Left renal pelvis (tissue), 4 donors: Measurements from ENCODE around the gene STK32C. TPM values are rescaled to one million over a fixed set of nuclear protein-coding genes. Genes with fewer than 3 reads are reported as not detected.
"Not testable (repeated sequence)": the region's sequence is repeated elsewhere in the genome, so short reads cannot be mapped to it uniquely, and the experiment has no call there.

Experiments
- DNase-seq, 4 donors: peaks; one replicate each; pipeline ENCODE4 v3.0.0-alpha.2; 2013; ENCODE audit warnings: low read depth in 4 of 4, low spot score in 3 of 4
- polyA plus RNA-seq, 4 donors: library from polyadenylated mRNA; unstranded; fragments of 120-200 nt; gene quantifications; one replicate each; pipeline ENCODE4 v1.2.1, GENCODE V29; 2013; ENCODE audit not compliant: insufficient read length in 4 of 4

STK32C gene
- polyA plus RNA-seq, 4 donors, result 6.5 to 15.1 (median 11.5) TPM

DNA sequence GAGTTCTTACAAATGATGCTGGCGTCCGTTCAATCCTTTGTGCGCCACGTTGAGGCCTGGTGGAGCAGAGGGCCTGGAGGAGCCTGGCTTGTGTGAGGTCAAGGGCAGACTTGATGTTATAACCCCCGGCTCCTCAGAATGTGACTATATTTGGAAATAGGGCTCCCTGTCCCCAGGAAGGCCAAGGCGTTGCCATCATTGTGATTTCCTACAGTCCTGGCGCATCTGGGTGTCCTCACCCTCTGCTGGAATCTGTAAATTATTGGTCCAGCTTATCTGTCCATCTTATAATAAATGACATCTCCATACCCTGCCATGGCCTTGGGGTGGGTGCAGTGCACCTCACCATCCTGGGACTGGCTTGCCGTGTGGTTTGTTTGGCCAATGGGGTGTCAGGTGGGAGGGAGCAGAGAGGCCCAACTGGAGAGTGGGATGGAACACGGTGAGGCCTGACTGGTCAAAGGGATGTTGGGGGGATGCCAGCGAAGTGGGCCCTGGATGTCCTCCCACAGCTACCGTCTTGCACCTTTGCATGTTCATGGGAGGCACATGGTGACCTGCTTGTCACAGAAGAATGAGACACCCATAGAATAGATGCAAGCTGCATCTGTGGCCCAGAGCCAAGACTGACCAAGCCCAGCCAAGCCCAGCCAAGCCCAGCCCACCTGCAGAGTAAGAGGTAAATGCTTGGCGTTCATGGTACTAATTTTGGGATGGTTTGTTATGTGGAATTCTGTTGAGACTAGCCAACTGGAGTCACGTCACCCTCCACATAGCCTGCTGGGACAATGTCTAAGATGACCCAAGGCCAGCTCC lies 13.1 kb upstream of the STK32C start:
- no peak for DNase-seq

GRCh38 chr10:132319853-132320653 lies 12.3 kb upstream of the STK32C start:
- no peak for DNase-seq

GRCh38 chr10:132317477-132317876 lies 9.7 kb upstream of the STK32C start:
- DNase-seq, result not testable (repeated sequence)

DNA sequence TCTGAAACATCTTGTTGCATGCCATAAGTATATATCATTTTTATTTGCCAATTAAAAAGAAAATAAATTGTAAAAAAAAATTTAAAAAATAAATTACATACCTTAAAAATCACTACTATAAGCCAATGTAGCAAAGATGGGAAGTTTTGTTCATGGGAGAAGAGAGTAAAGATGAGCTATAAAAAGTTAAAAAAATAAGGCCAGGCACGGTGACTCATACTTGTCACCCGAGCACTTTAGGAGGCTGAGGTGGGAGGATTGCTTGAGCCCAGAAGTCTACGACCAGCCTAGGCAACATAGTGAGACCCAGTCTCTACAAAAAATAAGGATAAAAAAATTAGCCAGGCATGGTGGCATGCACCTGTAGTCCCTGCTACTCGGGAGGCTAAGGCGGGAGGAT lies 8.4 kb upstream of the STK32C start:
- no peak for DNase-seq

- not testable (repeated sequence) for DNase-seq
These were observed 7.1 kb upstream of the STK32C start for GRCh38 chr10:132314881-132315280.

- DNase-seq, result no peak
These were observed 6.6 kb upstream of the STK32C start for GRCh38 chr10:132314336-132314735.

GRCh38 chr10:132313865-132314264 lies 6.1 kb upstream of the STK32C start:
- DNase-seq, result no peak

- DNase-seq, result no peak
These were observed 5.6 kb upstream of the STK32C start for GRCh38 chr10:132313305-132313704.

DNA sequence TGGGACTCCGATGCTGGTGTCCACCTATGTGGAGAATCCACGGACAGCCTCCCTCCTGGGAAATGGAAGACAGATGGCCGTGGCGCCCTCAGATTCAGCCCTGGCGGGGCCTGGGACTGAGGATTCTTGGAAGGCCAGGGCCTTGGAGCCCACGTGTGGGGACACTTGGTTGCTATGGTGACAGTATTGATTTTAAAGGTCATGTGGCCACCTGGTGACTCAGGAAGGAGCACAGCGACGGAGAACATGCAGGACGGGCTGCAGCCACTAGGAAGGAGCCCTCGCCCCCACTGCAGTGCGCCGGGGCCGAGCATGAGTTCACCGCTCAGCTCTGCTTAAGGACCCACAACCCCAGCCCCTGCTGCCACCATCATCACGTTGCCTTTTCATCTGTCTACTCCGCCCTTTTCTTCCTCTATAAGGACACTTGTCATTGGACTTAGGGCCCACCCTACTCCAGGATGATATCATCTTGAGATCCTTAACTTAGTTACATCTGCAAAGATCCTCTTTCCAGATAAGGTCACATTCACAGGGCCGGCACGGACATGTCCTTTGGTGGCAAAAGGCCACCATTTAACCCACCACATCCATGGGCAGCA lies 3.7 kb upstream of the STK32C start:
- no peak for DNase-seq

DNA sequence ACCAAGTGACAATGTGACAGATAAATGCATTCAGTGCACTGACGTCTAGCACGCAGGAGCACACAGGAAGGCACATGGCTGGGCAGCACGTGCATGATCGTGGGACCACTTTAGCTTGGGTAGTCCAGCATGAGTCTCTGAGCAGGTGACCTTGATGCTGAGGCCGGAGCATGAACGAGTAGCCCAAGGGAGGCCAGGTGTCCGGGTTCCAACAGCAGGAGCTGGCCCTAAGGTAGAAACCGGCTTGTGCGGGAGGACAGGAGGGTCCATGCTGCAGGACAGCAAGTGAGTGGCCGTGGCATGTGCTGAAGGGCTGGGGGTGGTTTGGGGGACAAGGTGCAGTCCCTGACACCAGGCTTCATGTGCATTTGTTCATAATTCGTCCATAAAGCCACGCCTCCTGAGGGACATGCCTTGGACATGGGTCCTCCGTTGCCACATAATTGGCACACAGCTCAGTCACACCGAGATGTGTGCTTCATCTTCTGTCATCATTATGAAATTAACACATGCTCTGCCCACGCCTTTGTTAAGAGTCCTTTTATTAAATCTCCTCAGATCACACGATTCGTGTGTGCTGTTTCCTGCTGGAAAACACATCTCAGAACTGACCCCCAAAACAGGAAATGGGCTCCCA lies 3.1 kb upstream of the STK32C start:
- no peak for DNase-seq

DNA sequence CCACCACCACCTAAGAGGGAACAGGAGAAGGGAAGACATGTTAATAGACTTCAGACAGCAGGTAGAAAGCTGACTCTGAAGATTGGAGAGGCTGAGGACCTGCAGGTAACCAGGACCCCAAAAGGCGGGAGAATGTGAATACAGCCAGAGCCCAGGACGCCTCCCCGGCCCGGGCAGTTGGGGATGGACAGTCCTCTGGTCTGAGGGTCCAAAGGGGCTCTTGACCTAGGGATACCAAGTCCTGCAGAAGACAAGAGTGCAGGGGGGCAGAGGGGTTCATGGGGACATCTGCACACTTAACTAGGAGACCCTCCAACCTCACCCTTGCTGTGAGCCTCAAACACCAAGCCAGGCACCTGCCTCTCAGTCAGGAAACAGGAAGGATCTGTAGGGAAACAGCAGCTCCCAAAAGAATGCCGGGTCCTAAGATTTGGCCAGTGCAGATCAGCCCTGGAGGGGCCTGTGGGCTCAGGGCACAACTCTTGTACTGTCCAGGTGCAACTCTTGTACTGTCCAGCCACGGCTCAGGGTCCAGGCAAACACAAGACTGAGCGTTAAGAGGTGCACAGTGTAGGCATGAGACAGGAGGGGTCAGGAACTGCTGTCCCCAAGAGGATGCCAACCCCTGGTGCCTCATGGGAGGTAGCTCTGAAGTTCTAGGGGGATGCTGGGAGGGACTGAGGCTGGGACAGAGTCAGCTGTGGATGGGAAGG lies 2.3 kb upstream of the STK32C start:
- no peak for DNase-seq

DNA sequence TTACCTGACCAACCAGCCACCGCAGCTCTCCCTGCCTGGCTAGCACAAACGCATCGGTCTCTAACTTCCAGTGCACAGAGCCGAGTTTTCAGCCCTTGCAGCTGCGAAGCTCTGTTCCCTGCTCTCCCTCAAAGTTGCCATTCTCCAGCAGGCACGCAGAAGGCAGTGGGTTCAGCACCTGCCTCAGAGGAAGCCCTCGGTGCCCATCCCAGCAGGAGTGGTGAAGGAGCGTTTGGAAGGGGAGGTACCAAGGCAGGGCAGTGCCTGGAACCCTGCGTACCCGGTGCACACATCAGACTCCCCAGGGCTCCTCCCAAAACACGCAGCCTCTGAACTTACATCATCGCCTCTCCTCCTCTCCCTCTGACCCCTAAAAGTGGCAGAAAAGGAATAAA lies 1.7 kb upstream of the STK32C start:
- no peak for DNase-seq

DNA sequence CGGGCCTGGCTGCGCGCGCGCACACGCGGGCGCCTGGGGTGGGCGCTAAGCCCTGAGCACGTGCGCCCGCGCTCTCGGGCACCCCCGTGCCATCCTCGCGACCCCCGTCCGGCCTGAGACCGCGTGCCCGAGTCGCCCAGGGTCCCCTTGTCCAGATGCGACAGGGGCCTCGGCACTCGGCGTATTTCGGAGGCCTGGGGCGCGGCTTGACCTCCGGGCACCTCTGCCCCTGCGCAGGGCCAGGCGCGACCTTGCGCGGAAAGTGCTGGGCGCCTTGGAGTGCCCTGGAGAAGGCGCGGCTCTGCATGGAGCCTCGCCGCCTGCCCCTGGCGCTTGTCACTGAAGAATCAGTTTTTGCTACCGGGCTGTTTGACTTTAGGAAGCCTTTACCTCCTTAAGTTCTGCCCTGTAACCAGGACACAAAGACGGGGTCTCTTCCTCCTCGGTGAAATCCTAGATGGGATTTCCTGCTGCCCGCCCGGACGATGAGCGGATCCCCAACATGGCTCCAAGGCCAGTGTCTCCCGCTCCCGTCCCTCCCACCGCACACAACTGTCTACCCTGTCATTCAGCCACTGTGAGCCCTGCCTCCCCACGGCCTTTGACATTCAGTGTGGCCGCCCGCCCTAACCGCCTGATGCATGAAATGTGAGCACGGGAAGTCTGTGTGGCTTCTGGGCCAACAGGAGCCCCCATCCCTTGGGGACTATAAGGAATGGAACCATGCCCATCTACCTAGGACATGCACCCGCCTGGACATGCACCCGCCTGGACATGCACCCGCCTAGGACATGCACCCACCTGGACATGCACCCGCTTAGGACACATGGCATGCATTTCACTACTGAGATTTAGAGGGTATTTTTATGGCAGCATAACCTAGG lies 1.1 kb upstream of the STK32C start:
- DNase-seq, result no peak

- no peak for DNase-seq
These were observed 642 bp downstream of the STK32C start for GRCh38 chr10:132306864-132307751.

- no peak for DNase-seq
These were observed 1.4 kb downstream of the STK32C start for GRCh38 chr10:132306343-132306685.

GRCh38 chr10:132305654-132306342 lies 2.0 kb downstream of the STK32C start:
- no peak for DNase-seq

DNA sequence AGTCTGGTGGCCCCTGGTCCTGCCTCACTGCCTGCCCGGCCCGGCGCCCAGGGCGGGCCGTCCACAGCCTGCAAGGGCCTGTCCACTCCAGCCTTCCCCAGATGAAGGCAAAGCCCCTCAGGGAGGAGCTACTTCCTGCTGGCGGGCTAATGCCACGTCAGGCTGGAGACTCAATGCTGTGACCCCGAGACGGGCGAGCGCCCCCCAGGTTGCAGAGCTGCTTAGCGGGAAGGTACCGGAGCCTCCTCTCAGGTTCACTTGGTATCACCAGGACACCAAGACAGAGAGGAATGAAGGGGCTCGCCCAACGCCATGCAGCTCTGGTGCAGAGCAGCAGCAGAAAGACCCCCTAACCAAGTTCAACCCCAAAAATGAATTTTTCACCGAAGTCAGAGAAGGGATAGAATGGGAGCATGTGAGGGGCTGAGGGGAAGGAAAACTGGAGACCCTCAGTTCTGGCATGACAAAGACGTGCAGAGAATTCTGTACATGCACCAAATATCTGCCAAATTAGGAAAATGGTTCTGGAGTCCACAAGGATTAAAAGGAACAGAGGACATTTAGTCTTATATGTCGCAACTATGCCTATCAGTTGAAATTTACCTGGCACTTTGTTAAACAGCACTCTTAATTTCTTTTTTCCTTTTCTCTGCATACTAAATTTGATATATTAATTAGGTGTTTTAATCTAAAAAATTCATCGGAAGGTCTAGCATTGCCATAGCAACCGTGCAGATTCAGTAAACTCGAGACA lies 2.8 kb downstream of the STK32C start:
- no peak for DNase-seq
